ENCODE data around the gene YARS1. TPM values are rescaled to one million over a fixed set of nuclear protein-coding genes. Genes with fewer than 3 reads are reported as not detected.
"Not testable (repeated sequence)": the region's sequence is repeated elsewhere in the genome, so short reads cannot be mapped to it uniquely, and the experiment has no call there.

The YARS1 gene
- polyA plus RNA-seq, 3 donors, result 38.1 to 42.7 (median 39.8) TPM

GRCh38 chr1:32806910-32807523 is 10.1 kb downstream of the YARS1 start:
- H4K20me1 ChIP-seq (ENCODE audit: insufficient read depth, low read length), result peaks cover 18% of the 10 kb centered on the region
- peaks cover 18% of the 10 kb centered on the region for H3K79me2 ChIP-seq (ENCODE audit: insufficient read depth, low read length)
- Mint-ChIP-seq H3K27me3 (ENCODE audit: low read depth in 3 of 3) (peaks cover 0 to 3% (median 2%) of the 10 kb centered on the region in 3 donors), H3K36me3 (peaks cover 80 to 97% of the 10 kb centered on the region in 2 donors), H3K9me3 (peaks cover 0 to 3% (median 1%) of the 10 kb centered on the region in 7 donors), H3K4me1 (no peaks in the 10 kb centered on the region), H3K27ac (peak overlapping the region in 2 of 7 donors; percentile 30 to 79), H3K4me3 (no peak overlapping the region)
- 88% methylated on average over 1 of the region's 4 CpGs for WGBS (ENCODE audit: insufficient coverage)
- TF ChIP-seq CTCF (IDR thresholded peaks at IDR 0.05), result no peak
- intact Hi-C loops (cut with micrococcal nuclease), result no loop called here
- no peaks in the 10 kb centered on the region for H3K9me3 ChIP-seq (replicated peaks in 1 of 2; ENCODE audit: control insufficient read depth in 1 of 2, insufficient read depth in 1 of 2, low read length in 2 of 2)
- peaks cover 63 to 91% of the 10 kb centered on the region in 2 donors for H3K36me3 ChIP-seq (replicated peaks in 1 of 2; ENCODE audit: control insufficient read depth in 1 of 2, insufficient read depth in 2 of 2, low read length in 2 of 2)
- DNase-seq, result no peak
- no peak overlapping the region for H3K4me2 ChIP-seq (replicated peaks; ENCODE audit: extremely low read depth, low read length, poor library complexity, severe bottlenecking)
- no peak overlapping the region for H3K27ac ChIP-seq (ENCODE audit: low read depth in 1 of 2, low read length in 2 of 2)
- no peaks in the 10 kb centered on the region for H3K27me3 ChIP-seq (ENCODE audit: control insufficient read depth in 2 of 2, insufficient read depth in 2 of 2, low read length in 2 of 2)
- no peak overlapping the region for H3K9ac ChIP-seq (ENCODE audit: insufficient read depth, low read length, poor library complexity, severe bottlenecking)
- no peak overlapping the region for H2AFZ ChIP-seq (ENCODE audit: insufficient read depth, low read depth, low read length, poor library complexity, severe bottlenecking)
- no peaks in the 10 kb centered on the region for H3K4me1 ChIP-seq (ENCODE audit: control insufficient read depth in 1 of 2, insufficient read depth in 2 of 2, low read length in 2 of 2)
- no peak overlapping the region for H3K4me3 ChIP-seq (replicated peaks in 1 of 3; ENCODE audit: low read depth in 2 of 3, low read length in 3 of 3)

- H3K9me3 ChIP-seq (replicated peaks in 1 of 2; ENCODE audit: control insufficient read depth in 1 of 2, insufficient read depth in 1 of 2, low read length in 2 of 2), result no peaks in the 10 kb centered on the region
- Mint-ChIP-seq H3K4me3 (no peak overlapping the region), H3K27ac (no peak overlapping the region), H3K27me3 (ENCODE audit: low read depth in 3 of 3) (peaks cover 0 to 3% (median 2%) of the 10 kb centered on the region in 3 donors), H3K9me3 (peaks cover 0 to 3% (median 1%) of the 10 kb centered on the region in 7 donors), H3K4me1 (no peaks in the 10 kb centered on the region), H3K36me3 (peaks cover 78 to 96% of the 10 kb centered on the region in 2 donors)
- no peak overlapping the region for H3K27ac ChIP-seq (ENCODE audit: low read depth in 1 of 2, low read length in 2 of 2)
- no peak for DNase-seq
- H3K79me2 ChIP-seq (ENCODE audit: insufficient read depth, low read length), result peaks cover 12% of the 10 kb centered on the region
- H2AFZ ChIP-seq (ENCODE audit: insufficient read depth, low read depth, low read length, poor library complexity, severe bottlenecking), result no peak overlapping the region
- H3K9ac ChIP-seq (ENCODE audit: insufficient read depth, low read length, poor library complexity, severe bottlenecking), result no peak overlapping the region
- WGBS (ENCODE audit: insufficient coverage), result 93% methylated on average over 3 of the region's 6 CpGs
- H4K20me1 ChIP-seq (ENCODE audit: insufficient read depth, low read length), result peaks cover 11% of the 10 kb centered on the region
- TF ChIP-seq CTCF (IDR thresholded peaks at IDR 0.05), result no peak
- no peaks in the 10 kb centered on the region for H3K4me1 ChIP-seq (ENCODE audit: control insufficient read depth in 1 of 2, insufficient read depth in 2 of 2, low read length in 2 of 2)
- peaks cover 63 to 89% of the 10 kb centered on the region in 2 donors for H3K36me3 ChIP-seq (replicated peaks in 1 of 2; ENCODE audit: control insufficient read depth in 1 of 2, insufficient read depth in 2 of 2, low read length in 2 of 2)
- no peak overlapping the region for H3K4me2 ChIP-seq (replicated peaks; ENCODE audit: extremely low read depth, low read length, poor library complexity, severe bottlenecking)
- no peaks in the 10 kb centered on the region for H3K27me3 ChIP-seq (ENCODE audit: control insufficient read depth in 2 of 2, insufficient read depth in 2 of 2, low read length in 2 of 2)
- H3K4me3 ChIP-seq (replicated peaks in 1 of 3; ENCODE audit: low read depth in 2 of 3, low read length in 3 of 3), result no peak overlapping the region
- intact Hi-C loops (cut with micrococcal nuclease), result no loop called here
Observed at GRCh38 chr1:32806290-32806689, 10.9 kb downstream of the YARS1 start.

GRCh38 chr1:32804460-32804859 is 12.7 kb downstream of the YARS1 start:
- H4K20me1 ChIP-seq (ENCODE audit: insufficient read depth, low read length); H3K4me1 ChIP-seq (ENCODE audit: control insufficient read depth in 1 of 2, insufficient read depth in 2 of 2, low read length in 2 of 2); H3K4me1 Mint-ChIP-seq; DNase-seq; H3K27ac Mint-ChIP-seq; H3K4me2 ChIP-seq (replicated peaks; ENCODE audit: extremely low read depth, low read length, poor library complexity, severe bottlenecking); H3K9ac ChIP-seq (ENCODE audit: insufficient read depth, low read length, poor library complexity, severe bottlenecking); H2AFZ ChIP-seq (ENCODE audit: insufficient read depth, low read depth, low read length, poor library complexity, severe bottlenecking); H3K4me3 ChIP-seq (replicated peaks in 1 of 3; ENCODE audit: low read depth in 2 of 3, low read length in 3 of 3); H3K27ac ChIP-seq (ENCODE audit: low read depth in 1 of 2, low read length in 2 of 2); H3K79me2 ChIP-seq (ENCODE audit: insufficient read depth, low read length); H3K27me3 Mint-ChIP-seq (ENCODE audit: low read depth in 3 of 3); H3K4me3 Mint-ChIP-seq; intact Hi-C loops (cut with micrococcal nuclease); H3K9me3 Mint-ChIP-seq; H3K27me3 ChIP-seq (ENCODE audit: control insufficient read depth in 2 of 2, insufficient read depth in 2 of 2, low read length in 2 of 2); H3K9me3 ChIP-seq (replicated peaks in 1 of 2; ENCODE audit: control insufficient read depth in 1 of 2, insufficient read depth in 1 of 2, low read length in 2 of 2): not testable (repeated sequence)
- WGBS (ENCODE audit: insufficient coverage), result 97% methylated on average over 15 of the region's 30 CpGs
- H3K36me3 Mint-ChIP-seq, result peaks cover 63 to 91% of the 10 kb centered on the region in 2 donors
- peaks cover 61 to 87% of the 10 kb centered on the region in 2 donors for H3K36me3 ChIP-seq (replicated peaks in 1 of 2; ENCODE audit: control insufficient read depth in 1 of 2, insufficient read depth in 2 of 2, low read length in 2 of 2)

All from CD14-positive monocyte (primary cell).